GM12891 (cell line): ENCODE data around the gene CARD19.

ENCODE experiments used
- DNase-seq: peaks from one replicate; pipeline ENCODE4 v3.0.0; 2011; ENCODE audit warnings: low spot score; ENCODE audit not compliant: insufficient read length
- FAIRE-seq: peaks from 2 replicates; lab custom pipeline; 2011; peaks lifted over from hg19 to GRCh38; lab: Jason Lieb, UNC
- PAX5 ChIP-seq: IDR thresholded peaks from 2 replicates; pipeline ENCODE4 v1.6.1; 2011; ENCODE audit warnings: low read length, moderate library complexity, mild to moderate bottlenecking; ENCODE audit not compliant: insufficient read depth, severe bottlenecking
- POLR2A ChIP-seq: IDR thresholded peaks from 2 replicates; pipeline ENCODE4 v1.6.1; 2011; ENCODE audit warnings: low read depth, low read length, control low read depth
- POLR2AphosphoS5 ChIP-seq: IDR thresholded peaks from 2 replicates; pipeline ENCODE4 v1.6.1; 2011; ENCODE audit warnings: low read depth, low read length, control low read depth
- POU2F2 ChIP-seq: IDR thresholded peaks from 2 replicates; pipeline ENCODE4 v1.6.1; 2011; ENCODE audit warnings: low read depth, mild to moderate bottlenecking, control low read depth, low read length, moderate library complexity
- SPI1 ChIP-seq: IDR thresholded peaks from 2 replicates; pipeline ENCODE4 v1.6.1; 2011; ENCODE audit warnings: low read depth, low read length, control low read depth
- TAF1 ChIP-seq: IDR thresholded peaks from 2 replicates; pipeline ENCODE4 v1.6.1; 2011; ENCODE audit warnings: low read depth, low read length, control low read depth

The CARD19 gene

GRCh38 chr9:93079371-93079770, 16.6 kb upstream of the CARD19 start:
- no peak for FAIRE-seq
- no peak for TF ChIP-seq POLR2A
- no peak for TF ChIP-seq POLR2AphosphoS5
- no peak for TF ChIP-seq PAX5
- TF ChIP-seq POU2F2 = no peak
- no peak for DNase-seq

- TF ChIP-seq SPI1 (no peak), POLR2AphosphoS5 (no peak), POU2F2 (no peak), POLR2A (no peak), TAF1 (no peak), PAX5 (no peak)
- FAIRE-seq (no peak), DNase-seq (no peak)
Measured at GRCh38 chr9:93080406-93080805, 15.6 kb upstream of the CARD19 start.

GRCh38 chr9:93081081-93081529, 14.9 kb upstream of the CARD19 start:
- FAIRE-seq = no peak
- DNase-seq = no peak
- TF ChIP-seq POLR2A = no peak
- TF ChIP-seq PAX5 = no peak
- no peak for TF ChIP-seq SPI1
- no peak for TF ChIP-seq TAF1
- no peak for TF ChIP-seq POU2F2
- TF ChIP-seq POLR2AphosphoS5 = no peak

GRCh38 chr9:93081931-93082330, 14.1 kb upstream of the CARD19 start:
- DNase-seq (no peak), FAIRE-seq (no peak)
- TF ChIP-seq POLR2A = no peak

DNA sequence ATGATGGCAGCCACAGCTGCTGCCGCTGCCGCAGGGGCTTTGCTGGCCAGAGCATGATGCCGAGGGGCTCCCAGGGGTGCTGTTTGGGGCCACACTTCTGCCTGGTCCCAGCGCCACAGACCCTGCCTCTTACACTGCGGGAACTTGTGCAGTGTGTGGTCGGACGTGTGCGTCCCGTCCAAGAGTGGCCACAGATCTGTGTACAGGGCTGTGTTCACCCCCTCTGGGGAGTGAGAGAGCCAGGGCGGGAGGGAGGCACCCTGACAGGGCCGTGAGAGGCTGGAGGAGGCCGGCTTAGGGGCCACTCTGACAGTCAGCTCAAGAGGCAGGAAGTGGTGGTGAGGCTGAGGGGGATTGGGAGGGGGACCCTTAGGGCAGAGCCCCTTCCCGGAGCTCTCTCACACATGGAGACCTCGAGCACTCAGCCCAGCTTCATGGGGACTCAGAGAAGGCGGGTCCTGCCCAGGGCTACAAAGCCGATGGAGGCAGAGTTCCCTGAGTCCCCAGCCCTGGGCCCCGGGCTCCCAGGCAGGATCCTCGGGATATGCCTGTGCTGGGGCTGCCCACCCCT, 13.1 kb upstream of the CARD19 start:
- no peak for DNase-seq
- TF ChIP-seq PAX5 (no peak), TAF1 (no peak), POU2F2 (no peak), POLR2A (no peak)
- no peak for FAIRE-seq

GRCh38 chr9:93083592-93084470, 12.2 kb upstream of the CARD19 start:
- TF ChIP-seq SPI1 = no peak
- no peak for TF ChIP-seq POU2F2
- TF ChIP-seq POLR2AphosphoS5 = no peak
- TF ChIP-seq PAX5 = no peak
- FAIRE-seq (no peak), DNase-seq (no peak)

DNA sequence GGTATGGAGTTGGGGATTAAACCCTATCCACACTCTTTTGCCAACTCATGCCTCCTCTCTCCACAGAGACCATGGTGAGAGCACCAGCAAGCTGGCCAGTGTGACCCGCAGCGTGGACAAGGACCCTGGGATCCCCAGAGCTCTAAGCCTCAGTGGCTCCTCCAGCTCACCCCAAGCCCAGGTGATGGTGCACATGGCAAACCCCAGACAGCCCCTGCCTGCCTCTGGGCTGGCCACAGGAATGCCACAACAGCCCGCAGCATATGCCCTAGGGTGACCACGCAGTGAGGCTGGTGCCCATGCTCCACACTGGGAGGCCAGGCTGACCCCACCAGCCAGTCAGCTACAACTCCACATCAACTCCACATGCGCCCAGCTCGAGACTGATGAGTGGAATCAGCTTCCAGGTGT, 11.5 kb upstream of the CARD19 start:
- TF ChIP-seq POU2F2 = no peak
- TF ChIP-seq POLR2AphosphoS5 = no peak
- no peak for TF ChIP-seq POLR2A
- TF ChIP-seq PAX5 = no peak
- TF ChIP-seq TAF1 = no peak
- TF ChIP-seq SPI1 = no peak
- DNase-seq (no peak), FAIRE-seq (no peak)

DNA sequence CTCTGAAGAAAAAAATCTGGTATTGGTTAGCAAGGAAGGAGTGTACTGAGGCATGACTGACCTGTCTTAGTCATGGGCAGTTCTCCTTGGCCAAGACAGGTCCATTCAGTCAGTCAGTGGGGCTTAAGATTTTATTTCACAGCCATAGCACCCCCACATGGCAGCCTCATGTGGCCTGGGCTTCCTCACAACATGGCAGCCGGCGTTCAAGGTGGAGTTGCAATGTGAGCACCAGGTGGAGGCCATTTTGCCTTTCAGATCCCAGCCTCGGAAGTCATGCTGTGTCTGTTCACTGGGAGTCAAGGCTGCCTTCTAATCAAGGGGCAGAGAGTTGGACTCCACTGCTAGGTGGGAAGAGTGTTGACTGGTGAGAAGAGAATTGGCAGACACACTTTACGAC, 10.3 kb upstream of the CARD19 start:
- TF ChIP-seq PAX5 (no peak), POLR2AphosphoS5 (no peak), TAF1 (no peak), POU2F2 (no peak), POLR2A (no peak), SPI1 (no peak)
- FAIRE-seq (peak; percentile 13), DNase-seq (no peak)

DNA sequence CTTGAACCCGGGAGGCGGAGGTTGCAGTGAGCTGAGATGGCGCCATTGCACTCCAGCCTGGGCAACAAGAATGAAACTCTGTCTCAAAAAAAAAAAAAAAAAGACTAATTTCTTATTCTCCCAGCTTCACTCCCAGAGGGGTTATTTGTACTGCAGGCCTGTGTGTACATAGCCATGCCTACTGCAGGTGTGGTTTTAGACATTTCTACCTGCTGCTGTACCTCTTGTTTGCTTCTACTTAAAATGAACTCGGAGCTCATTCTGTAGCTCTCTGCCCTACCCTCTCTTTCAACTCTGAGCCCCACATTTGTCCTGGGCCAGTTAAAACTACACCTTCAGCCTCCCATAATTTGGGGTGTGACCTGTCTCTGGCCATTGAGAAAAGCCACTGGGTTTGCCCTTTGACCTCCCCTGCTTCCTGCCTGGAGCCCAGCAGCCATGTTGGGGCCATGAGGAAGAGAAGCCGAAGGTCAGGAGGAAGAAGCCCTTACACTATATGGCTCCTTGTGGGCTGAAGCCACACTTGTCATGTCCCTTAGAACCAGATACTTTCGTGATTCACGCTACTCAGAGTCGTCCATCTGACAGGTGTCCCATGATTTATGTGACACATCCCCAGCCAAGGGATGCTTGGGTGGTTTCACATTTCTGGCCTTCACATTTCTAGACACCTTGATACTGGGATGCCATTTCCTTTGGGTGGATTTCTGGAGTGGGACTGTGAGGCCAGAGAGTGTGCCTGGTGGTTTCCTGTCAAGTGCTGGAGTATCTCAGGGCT, 9.4 kb upstream of the CARD19 start:
- TF ChIP-seq POU2F2 (no peak), POLR2A (no peak), PAX5 (no peak), SPI1 (no peak), POLR2AphosphoS5 (no peak), TAF1 (no peak)

DNA sequence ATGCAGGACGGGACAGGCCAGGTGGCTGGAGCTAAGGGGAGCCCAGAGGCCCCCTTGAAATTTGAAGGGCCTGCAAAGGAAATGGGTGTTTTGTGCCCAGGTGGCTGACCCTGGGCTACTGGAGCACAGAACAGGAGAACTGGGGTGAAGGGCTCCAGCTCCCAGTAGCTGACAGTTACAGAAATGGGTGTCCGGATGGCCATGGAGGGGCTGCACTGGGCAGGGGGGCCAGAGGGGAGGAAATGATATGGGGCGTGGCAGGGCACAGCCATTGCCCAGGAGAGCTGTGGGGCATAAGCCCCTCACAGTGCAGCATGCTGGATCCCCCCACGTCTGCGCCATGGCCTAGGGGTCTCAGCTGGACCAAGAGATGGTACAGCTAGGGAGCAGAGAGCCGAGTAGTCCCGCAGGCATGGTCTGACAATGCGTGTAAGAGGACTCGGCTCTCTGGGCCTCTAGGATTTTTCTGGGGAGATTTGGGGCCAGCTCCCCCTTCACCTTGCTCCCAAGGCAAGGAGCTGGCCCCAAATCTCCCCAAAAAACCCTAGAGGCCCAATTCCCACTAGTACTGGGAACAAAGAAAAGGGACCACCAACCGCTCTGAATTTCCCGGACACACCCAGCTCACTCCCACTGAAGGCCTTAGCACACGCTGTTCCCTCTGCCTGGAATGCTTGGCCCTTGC, 7.9 kb upstream of the CARD19 start:
- TF ChIP-seq PAX5 = no peak
- no peak for TF ChIP-seq SPI1
- TF ChIP-seq POLR2A = no peak
- no peak for TF ChIP-seq POLR2AphosphoS5
- DNase-seq = no peak
- FAIRE-seq = no peak

More for the DNA sequence above, 9.4 kb upstream of the CARD19 start:
- FAIRE-seq (no peak), DNase-seq (no peak)
